K562 (cell line): Measurements from ENCODE around the gene ZC3H13. TPM values are rescaled to one million over a fixed set of nuclear protein-coding genes. Genes with fewer than 3 reads are reported as not detected.
A peak's percentile ranks its signal among the peaks of the same experiment; 100 is the strongest.

ENCODE experiments used
- C11orf30 ChIP-seq: fragments of 450-650 bp; IDR thresholded peaks from 2 replicates; pipeline ENCODE4 v1.6.1; 2016; ENCODE audit warnings: low read depth, mild to moderate bottlenecking
- EHMT2 ChIP-seq: fragments of 450-650 bp; IDR thresholded peaks from 2 replicates; pipeline ENCODE4 v1.6.1; 2018; ENCODE audit warnings: antibody characterized with exemption
- FOXP4 ChIP-seq: sonication (generic); formaldehyde crosslinking; IDR thresholded peaks from 2 replicates; pipeline ENCODE4 v1.8.0; 2022; ENCODE audit warnings: mild to moderate bottlenecking, missing genetic modification reagents, borderline replicate concordance
- ILF3 ChIP-seq: fragments of 450-650 bp; IDR thresholded peaks from 2 replicates; pipeline ENCODE4 v1.6.1; 2018; ENCODE audit warnings: antibody characterized with exemption, mild to moderate bottlenecking, moderate library complexity, borderline replicate concordance
- MCM7 ChIP-seq, 2 experiments: fragments of 450-650 bp; IDR thresholded peaks; 2 replicates each; pipeline ENCODE4 v1.6.1; 2016 to 2018
- NCOA2 ChIP-seq, 2 experiments: fragments of 450-650 bp; IDR thresholded peaks; 2 replicates each; pipeline ENCODE4 v1.6.1; 2018; ENCODE audit warnings: mild to moderate bottlenecking in 2 of 2, moderate library complexity in 1 of 2; ENCODE audit not compliant: partially characterized antibody in 2 of 2
- NFIC ChIP-seq: fragments of 450-650 bp; IDR thresholded peaks from 2 replicates; pipeline ENCODE4 v1.6.1; 2017; ENCODE audit warnings: mild to moderate bottlenecking, inconsistent platforms
- SMARCA5 ChIP-seq: fragments of 450-650 bp; IDR thresholded peaks from 2 replicates; pipeline ENCODE4 v1.6.1; 2016
- TCF7L2 ChIP-seq: fragments of 150-350 bp; IDR thresholded peaks from 2 replicates; pipeline ENCODE4 v1.6.1; 2016; ENCODE audit warnings: low read depth, mild to moderate bottlenecking, low read length, moderate library complexity
- TSC22D4 ChIP-seq: fragments of 450-650 bp; IDR thresholded peaks from 2 replicates; pipeline ENCODE4 v1.6.1; 2016; ENCODE audit warnings: missing genetic modification characterization, missing biosample characterization, control low read depth
- ZBTB34 ChIP-seq: fragments of 250-450 bp; sonication (Bioruptor Pico); IDR thresholded peaks from 2 replicates; pipeline ENCODE4 v1.8.0; 2021; ENCODE audit warnings: mild to moderate bottlenecking, moderate library complexity
- ZNF121 ChIP-seq: sonication (generic); formaldehyde crosslinking; conservative IDR thresholded peaks from 2 replicates; pipeline ENCODE4 v1.8.0; 2022; ENCODE audit warnings: missing genetic modification reagents
- ZNF280B ChIP-seq: fragments of 250-450 bp; sonication (Bioruptor Pico); IDR thresholded peaks from 2 replicates; pipeline ENCODE4 v1.5.1; 2021; ENCODE audit warnings: mild to moderate bottlenecking
- ZNF766 ChIP-seq: fragments of 200-800 bp; sonication (Bioruptor generic); conservative IDR thresholded peaks from 2 replicates; pipeline ENCODE4 v1.6.1; 2016; ENCODE audit warnings: missing genetic modification characterization, missing compliant biosample characterization
- ZNF79 ChIP-seq: fragments of 250-450 bp; sonication (Bioruptor Pico); IDR thresholded peaks from 2 replicates; pipeline ENCODE4 v1.4.0; 2020; ENCODE audit warnings: low read depth, mild to moderate bottlenecking, moderate library complexity
- polyA plus RNA-seq, 8 experiments: library from polyadenylated mRNA; depleted of rRNA in 4 of 8; stranded (reverse) in 5 of 8; unstranded in 3 of 8; fragments of >200 nt; fragmentation: Nextera tagmentation in 2 of 8; fragmentation: Illumina TruSeq in 1 of 8; extraction: Ambion mirVana in 2 of 8; extraction: Trizol in 1 of 8; gene quantifications; 2 replicates each; pipeline versions ENCODE4 v1.2.1 to v1.2.3, GENCODE V29; 2011 to 2014; ENCODE audit warnings: inconsistent platforms in 1 of 8, missing spikeins in 1 of 8
- total RNA-seq, 7 experiments: library from RNA; depleted of rRNA in 6 of 7; stranded (reverse); fragments of >200 nt in 6 of 7; fragmentation: Illumina TruSeq in 2 of 7; extraction: Trizol in 2 of 7; gene quantifications; 2 replicates each; pipeline versions ENCODE4 v1.2.1 to v1.2.3, GENCODE V29; 2011 to 2021; ENCODE audit warnings: low replicate concordance in 1 of 7
- TF ChIP-seq, protein P1 (sequence below): fragments of 450-650 bp; formaldehyde crosslinking; IDR thresholded peaks from 2 replicates; pipeline ENCODE4 v1.4.0; 2020; ENCODE audit warnings: mild to moderate bottlenecking, moderate library complexity
- TF ChIP-seq, protein P2 (sequence below): sonication (generic); formaldehyde crosslinking; IDR thresholded peaks from 2 replicates; pipeline ENCODE4 v1.8.0; 2022; ENCODE audit warnings: missing genetic modification reagents, mild to moderate bottlenecking, borderline replicate concordance
- TF ChIP-seq, protein P3 (sequence below): fragments of 450-650 bp; formaldehyde crosslinking; IDR thresholded peaks from 2 replicates; pipeline ENCODE4 v1.4.0; 2020; ENCODE audit warnings: mild to moderate bottlenecking, mixed read lengths

Gene ZC3H13
- total and polyA plus RNA-seq, 9 of the 15 experiments (the other 6 are each of a cell fraction or from before 2014, with no cell fraction given), result 4.9 to 27.6 (median 12.1) TPM

- TF ChIP-seq, protein P1, sequence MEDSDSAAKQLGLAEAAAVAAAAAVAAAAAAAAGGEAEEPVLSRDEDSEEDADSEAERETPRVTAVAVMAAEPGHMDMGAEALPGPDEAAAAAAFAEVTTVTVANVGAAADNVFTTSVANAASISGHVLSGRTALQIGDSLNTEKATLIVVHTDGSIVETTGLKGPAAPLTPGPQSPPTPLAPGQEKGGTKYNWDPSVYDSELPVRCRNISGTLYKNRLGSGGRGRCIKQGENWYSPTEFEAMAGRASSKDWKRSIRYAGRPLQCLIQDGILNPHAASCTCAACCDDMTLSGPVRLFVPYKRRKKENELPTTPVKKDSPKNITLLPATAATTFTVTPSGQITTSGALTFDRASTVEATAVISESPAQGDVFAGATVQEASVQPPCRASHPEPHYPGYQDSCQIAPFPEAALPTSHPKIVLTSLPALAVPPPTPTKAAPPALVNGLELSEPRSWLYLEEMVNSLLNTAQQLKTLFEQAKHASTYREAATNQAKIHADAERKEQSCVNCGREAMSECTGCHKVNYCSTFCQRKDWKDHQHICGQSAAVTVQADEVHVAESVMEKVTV (CRISPR knock-in tag), result no peak
- no peak for TF ChIP-seq ZNF79
- no peak for TF ChIP-seq MCM7 (IDR thresholded peaks at IDR 0.05)
- TF ChIP-seq TCF7L2, result no peak
- no peak for TF ChIP-seq FOXP4
- no peak for TF ChIP-seq ZBTB34 (CRISPR knock-in tag)
- TF ChIP-seq SMARCA5, result no peak
- TF ChIP-seq ZNF121, result no peak
- TF ChIP-seq C11orf30, result peak; percentile 92
- no peak for TF ChIP-seq ZNF766
- TF ChIP-seq ILF3, result no peak
- no peak for TF ChIP-seq ZNF280B
- TF ChIP-seq NFIC, result peak; percentile 12; the same call in 1 of the 2 replicates
- TF ChIP-seq, protein P2, sequence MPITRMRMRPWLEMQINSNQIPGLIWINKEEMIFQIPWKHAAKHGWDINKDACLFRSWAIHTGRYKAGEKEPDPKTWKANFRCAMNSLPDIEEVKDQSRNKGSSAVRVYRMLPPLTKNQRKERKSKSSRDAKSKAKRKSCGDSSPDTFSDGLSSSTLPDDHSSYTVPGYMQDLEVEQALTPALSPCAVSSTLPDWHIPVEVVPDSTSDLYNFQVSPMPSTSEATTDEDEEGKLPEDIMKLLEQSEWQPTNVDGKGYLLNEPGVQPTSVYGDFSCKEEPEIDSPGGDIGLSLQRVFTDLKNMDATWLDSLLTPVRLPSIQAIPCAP, result no peak
- no peak for TF ChIP-seq EHMT2
- TF ChIP-seq NCOA2 (IDR thresholded peaks at IDR 0.05; ENCODE audit: partially characterized antibody in 2 of 2), result no peak
- TF ChIP-seq, protein P3, sequence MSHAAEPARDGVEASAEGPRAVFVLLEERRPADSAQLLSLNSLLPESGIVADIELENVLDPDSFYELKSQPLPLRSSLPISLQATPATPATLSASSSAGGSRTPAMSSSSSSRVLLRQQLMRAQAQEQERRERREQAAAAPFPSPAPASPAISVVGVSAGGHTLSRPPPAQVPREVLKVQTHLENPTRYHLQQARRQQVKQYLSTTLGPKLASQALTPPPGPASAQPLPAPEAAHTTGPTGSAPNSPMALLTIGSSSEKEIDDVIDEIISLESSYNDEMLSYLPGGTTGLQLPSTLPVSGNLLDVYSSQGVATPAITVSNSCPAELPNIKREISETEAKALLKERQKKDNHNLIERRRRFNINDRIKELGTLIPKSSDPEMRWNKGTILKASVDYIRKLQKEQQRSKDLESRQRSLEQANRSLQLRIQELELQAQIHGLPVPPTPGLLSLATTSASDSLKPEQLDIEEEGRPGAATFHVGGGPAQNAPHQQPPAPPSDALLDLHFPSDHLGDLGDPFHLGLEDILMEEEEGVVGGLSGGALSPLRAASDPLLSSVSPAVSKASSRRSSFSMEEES (CRISPR knock-in tag), result no peak
- TF ChIP-seq TSC22D4 (tag), result no peak
Measured at GRCh38 chr13:46052319-46053161, at the start of gene ZC3H13 (continued).
